K562 (cell line): ENCODE data around the gene KIAA1958. TPM values are rescaled to one million over a fixed set of nuclear protein-coding genes. Genes with fewer than 3 reads are reported as not detected.

Experiments used
- ATAC-seq: fragments of 200-7000 bp; cut with Tn5 transposase; 3 replicates; pipeline ENCODE4 v1.9.1; 2020; ENCODE audit warnings: moderate library complexity
- BruUV-seq: library from RNA; stranded (reverse); fragments of 400-500 nt; replicated peaks from 2 replicates; lab custom pipeline; 2021; lab: Mats Ljungman, UMichigan
- CTCF ChIA-PET: fragments of 300-600 bp; formaldehyde crosslinking; extraction: SDS; loops from one replicate; lab custom pipeline; 2021; ENCODE audit warnings: low intra/inter-chr PET ratio; lab: Yijun Ruan, JAX
- POLR2A ChIA-PET: fragments of 300-600, 350-650 bp; sonication (Branson Sonifier 250); formaldehyde crosslinking; extraction: SDS; loops from one replicate; lab custom pipeline; 2021; ENCODE audit warnings: antibody characterized with exemption, inconsistent platforms; lab: Yijun Ruan, JAX
- DNase-seq, 4 experiments: peaks; one replicate each; pipeline versions ENCODE4 v3.0.0 to v3.0.0-alpha.2; 2011 to 2018; ENCODE audit warnings: low spot score in 3 of 4, mixed read lengths in 3 of 4; ENCODE audit errors: extremely low read depth in 1 of 4
- FAIRE-seq: peaks from 2 replicates; lab custom pipeline; 2011; peaks lifted over from hg19 to GRCh38; lab: Jason Lieb, UNC
- H2AFZ ChIP-seq: 2 replicates; pipeline ENCODE4 v1.6.0; 2011; ENCODE audit warnings: low read depth, low read length, control low read depth, inconsistent platforms
- H3K27ac ChIP-seq: fragments of 200-600 bp; 3 replicates; pipeline ENCODE4 v1.8.0; 2011; ENCODE audit warnings: low read depth, mild to moderate bottlenecking, control low read depth, inconsistent platforms, low read length, moderate library complexity, mixed read lengths; ENCODE audit errors: extremely low read depth
- H3K27me3 ChIP-seq, 2 experiments: fragments of 300-600 bp in 1 of 2; 2 replicates in 1 of 2; 3 replicates in 1 of 2; pipeline versions ENCODE4 v1.6.0 to v1.8.0; 2011; ENCODE audit warnings: inconsistent platforms in 2 of 2, low read length in 2 of 2, mild to moderate bottlenecking in 1 of 2, mixed read lengths in 1 of 2, moderate library complexity in 1 of 2; ENCODE audit not compliant: control insufficient read depth in 2 of 2, insufficient read depth in 2 of 2
- H3K36me3 ChIP-seq: fragments of 300-600 bp; 3 replicates; pipeline ENCODE4 v1.8.0; 2011; ENCODE audit warnings: mild to moderate bottlenecking, low read length, inconsistent platforms; ENCODE audit not compliant: control insufficient read depth, insufficient read depth
- H3K4me1 ChIP-seq, 2 experiments: fragments of 200-600 bp in 1 of 2; replicated peaks in 1 of 2; 2 replicates in 1 of 2; 3 replicates in 1 of 2; pipeline versions ENCODE4 v1.5.1 to v1.8.0; 2011; ENCODE audit warnings: inconsistent platforms in 2 of 2, low read length in 2 of 2, mild to moderate bottlenecking in 1 of 2, mixed read lengths in 1 of 2, moderate library complexity in 1 of 2; ENCODE audit not compliant: control insufficient read depth in 2 of 2, insufficient read depth in 2 of 2
- H3K4me2 ChIP-seq: 2 replicates; pipeline ENCODE4 v1.6.1; 2011; ENCODE audit warnings: low read length, control low read depth, inconsistent platforms, mixed read lengths; ENCODE audit not compliant: insufficient read depth
- H3K4me3 ChIP-seq: fragments of 200-600 bp; sonication (generic), shearing (Covaris generic); 2 replicates; pipeline ENCODE4 v1.5.1; 2016; ENCODE audit warnings: control low read depth, inconsistent platforms
- H3K79me2 ChIP-seq: fragments of 200-600 bp; 3 replicates; pipeline ENCODE4 v1.8.0; 2011; ENCODE audit warnings: low read length, inconsistent platforms; ENCODE audit not compliant: control insufficient read depth, insufficient read depth
- H3K9ac ChIP-seq, 2 experiments: 2 replicates each; pipeline versions ENCODE4 v1.6.0 to v1.6.1; 2011; ENCODE audit warnings: low read depth in 2 of 2, low read length in 2 of 2, control low read depth in 1 of 2, inconsistent platforms in 1 of 2, mild to moderate bottlenecking in 1 of 2, mixed read lengths in 1 of 2; ENCODE audit not compliant: insufficient read depth in 1 of 2
- H3K9me1 ChIP-seq: one replicate; pipeline ENCODE4 v1.6.0; 2011; ENCODE audit warnings: inconsistent platforms, mild to moderate bottlenecking, low read length, moderate library complexity; ENCODE audit not compliant: control insufficient read depth, insufficient read depth
- H3K9me3 ChIP-seq: replicated peaks from 2 replicates; pipeline ENCODE4 v1.5.1; 2011; ENCODE audit warnings: low read depth, low read length, inconsistent platforms; ENCODE audit not compliant: control insufficient read depth, insufficient read depth
- H4K20me1 ChIP-seq: replicated peaks from 2 replicates; pipeline ENCODE4 v1.6.1; 2011; ENCODE audit warnings: low read length, inconsistent platforms, mixed read lengths; ENCODE audit not compliant: control insufficient read depth, insufficient read depth
- C11orf30 ChIP-seq: fragments of 450-650 bp; IDR thresholded peaks from 2 replicates; pipeline ENCODE4 v1.6.1; 2016; ENCODE audit warnings: low read depth, mild to moderate bottlenecking
- FOSL1 ChIP-seq: fragments of 200-800 bp; sonication (Bioruptor generic); conservative IDR thresholded peaks from 2 replicates; pipeline ENCODE4 v1.6.1; 2016; ENCODE audit warnings: missing genetic modification characterization, missing compliant biosample characterization
- HDAC8 ChIP-seq: fragments of 450-650 bp; IDR thresholded peaks from 2 replicates; pipeline ENCODE4 v1.6.1; 2016; ENCODE audit warnings: mild to moderate bottlenecking, missing genetic modification characterization, moderate library complexity, missing compliant biosample characterization
- HLTF ChIP-seq: fragments of 450-650 bp; IDR thresholded peaks from 2 replicates; pipeline ENCODE4 v1.6.1; 2016
- HNRNPLL ChIP-seq: fragments of 200-400 bp; formaldehyde crosslinking; IDR thresholded peaks from 2 replicates; pipeline ENCODE4 v1.6.1; 2017; ENCODE audit warnings: low read length, low read depth, mild to moderate bottlenecking; ENCODE audit not compliant: poor library complexity, severe bottlenecking
- ILK ChIP-seq: fragments of 450-650 bp; IDR thresholded peaks from 2 replicates; pipeline ENCODE4 v1.6.1; 2016; ENCODE audit warnings: missing genetic modification characterization, low read depth, mild to moderate bottlenecking, missing compliant biosample characterization, moderate library complexity, borderline replicate concordance
- JUND ChIP-seq, 2 experiments: IDR thresholded peaks; 2 replicates in 1 of 2; 3 replicates in 1 of 2; pipeline ENCODE4 v1.6.1; 2011; ENCODE audit warnings: borderline replicate concordance in 2 of 2, low read depth in 2 of 2, low read length in 2 of 2, improper control_type of control experiment in 1 of 2, missing biosample characterization in 1 of 2, missing genetic modification characterization in 1 of 2, missing genetic modification reagents in 1 of 2
- MTA3 ChIP-seq: fragments of 450-650 bp; formaldehyde crosslinking; IDR thresholded peaks from 2 replicates; pipeline ENCODE4 v1.6.1; 2017; ENCODE audit warnings: mild to moderate bottlenecking, borderline replicate concordance
- NBN ChIP-seq: fragments of 450-650 bp; IDR thresholded peaks from 2 replicates; pipeline ENCODE4 v1.6.1; 2016; ENCODE audit warnings: low read depth, mild to moderate bottlenecking
- SMARCA4 ChIP-seq: fragments of 450-650 bp; IDR thresholded peaks from 2 replicates; pipeline ENCODE4 v1.6.1; 2016
- STAT5B ChIP-seq: fragments of 250-450 bp; sonication (Bioruptor Pico); IDR thresholded peaks from 2 replicates; pipeline ENCODE4 v1.8.0; 2021; ENCODE audit warnings: mild to moderate bottlenecking, inconsistent platforms
- ZNF3 ChIP-seq: fragments of 250-450 bp; sonication (Bioruptor Pico); IDR thresholded peaks from 2 replicates; pipeline ENCODE4 v1.5.0; 2021; ENCODE audit warnings: mild to moderate bottlenecking, moderate library complexity
- ZNF316 ChIP-seq: fragments of 450-650 bp; IDR thresholded peaks from 2 replicates; pipeline ENCODE4 v1.6.1; 2016
- ZNF57 ChIP-seq: fragments of 450-650 bp; formaldehyde crosslinking; IDR thresholded peaks from 2 replicates; pipeline ENCODE4 v1.4.0; 2020; ENCODE audit warnings: mild to moderate bottlenecking, moderate library complexity
- WGBS: fragments of 100-300 bp; shearing (Covaris generic); methylation state at CpG from one replicate; pipeline ENCODE4 v1.1.6; 2016; ENCODE audit warnings: low coverage, mixed read lengths; ENCODE audit not compliant: insufficient coverage; ENCODE audit errors: missing lambda C conversion rate; 5-methylcytosine and 5-hydroxymethylcytosine counted together
- in situ Hi-C: fragments of 300-500 bp; cut with MboI; formaldehyde crosslinking; loops from 4 replicates; pipeline ENCODE4 v1.15.0; 2018; ENCODE audit warnings: inconsistent platforms, mixed read lengths
- intact Hi-C: fragments of 100-400 bp; cut with micrococcal nuclease; formaldehyde crosslinking; loops from 2 replicates; pipeline ENCODE4 v1.14.2; 2022
- polyA plus RNA-seq, 8 experiments: library from polyadenylated mRNA; depleted of rRNA in 4 of 8; stranded (reverse) in 5 of 8; unstranded in 3 of 8; fragments of >200 nt; fragmentation: Nextera tagmentation in 2 of 8; fragmentation: Illumina TruSeq in 1 of 8; extraction: Ambion mirVana in 2 of 8; extraction: Trizol in 1 of 8; gene quantifications; 2 replicates each; pipeline versions ENCODE4 v1.2.1 to v1.2.3, GENCODE V29; 2011 to 2014; ENCODE audit warnings: inconsistent platforms in 1 of 8, missing spikeins in 1 of 8
- total RNA-seq, 7 experiments: library from RNA; depleted of rRNA in 6 of 7; stranded (reverse); fragments of >200 nt in 6 of 7; fragmentation: Illumina TruSeq in 2 of 7; extraction: Trizol in 2 of 7; gene quantifications; 2 replicates each; pipeline versions ENCODE4 v1.2.1 to v1.2.3, GENCODE V29; 2011 to 2021; ENCODE audit warnings: low replicate concordance in 1 of 7
- TF ChIP-seq, protein P1 (sequence below), 2 experiments: fragments of 450-650 bp in 1 of 2; sonication (generic) in 1 of 2; formaldehyde crosslinking in 1 of 2; IDR thresholded peaks in 1 of 2; conservative IDR thresholded peaks in 1 of 2; 2 replicates each; pipeline versions ENCODE4 v1.6.1 to v1.8.1; 2016 to 2023; ENCODE audit warnings: mild to moderate bottlenecking in 2 of 2, moderate library complexity in 2 of 2, inconsistent platforms in 1 of 2, missing genetic modification reagents in 1 of 2

KIAA1958 gene
- total and polyA plus RNA-seq, 9 of the 15 experiments (the other 6 are each of a cell fraction or from before 2014, with no cell fraction given) = 1.1 to 16.0 (median 10.1) TPM

DNA sequence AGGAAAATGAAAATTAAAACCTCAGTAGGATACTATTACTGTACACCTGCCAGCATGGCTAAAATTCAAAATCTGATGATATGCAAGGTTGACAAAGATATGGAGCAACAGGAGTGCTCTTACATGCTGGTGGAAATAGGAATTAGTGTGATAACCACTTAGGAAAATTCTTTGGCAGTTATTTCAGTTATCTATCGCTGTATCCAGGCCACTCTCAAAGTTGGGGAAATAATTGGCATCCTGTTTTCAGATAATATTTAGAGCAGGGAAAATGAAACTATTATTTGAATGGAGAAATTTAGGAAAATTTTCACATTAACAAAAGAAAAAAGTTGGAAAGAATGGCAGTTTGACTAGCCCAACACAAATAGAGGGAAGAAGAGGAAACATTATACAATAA, 50.9 kb downstream of the KIAA1958 start:
- ChIA-PET CTCF (no interaction called here), POLR2A (interaction anchor here (1.0 kb wide), 1 partner anchor 17 kb away, joined by 3 read pairs; no protein-coding TSS in a partner anchor)
- no peak for ATAC-seq
- Histone ChIP-seq H3K4me1 (peaks cover 10 to 13% of the 10 kb centered on the region in 2 experiments), H3K9me1 (no peaks in the 10 kb centered on the region), H3K27me3 (no peaks in the 10 kb centered on the region), H3K9ac (no peak overlapping the region), H3K36me3 (no peaks in the 10 kb centered on the region), H3K79me2 (peaks cover 29% of the 10 kb centered on the region), H4K20me1 (no peaks in the 10 kb centered on the region), H3K9me3 (no peaks in the 10 kb centered on the region), H3K4me2 (no peak overlapping the region), H2AFZ (no peak overlapping the region), H3K27ac (no peak overlapping the region), H3K4me3 (no peak overlapping the region)
- no peak for DNase-seq
- FAIRE-seq = no peak
- TF ChIP-seq MTA3 = no peak
- intact Hi-C loops (no loop called here), in situ Hi-C loops (no loop called here)
- 58% methylated on average over 1 of the region's 1 CpG for WGBS
- no TSS peak for BruUV-seq

DNA sequence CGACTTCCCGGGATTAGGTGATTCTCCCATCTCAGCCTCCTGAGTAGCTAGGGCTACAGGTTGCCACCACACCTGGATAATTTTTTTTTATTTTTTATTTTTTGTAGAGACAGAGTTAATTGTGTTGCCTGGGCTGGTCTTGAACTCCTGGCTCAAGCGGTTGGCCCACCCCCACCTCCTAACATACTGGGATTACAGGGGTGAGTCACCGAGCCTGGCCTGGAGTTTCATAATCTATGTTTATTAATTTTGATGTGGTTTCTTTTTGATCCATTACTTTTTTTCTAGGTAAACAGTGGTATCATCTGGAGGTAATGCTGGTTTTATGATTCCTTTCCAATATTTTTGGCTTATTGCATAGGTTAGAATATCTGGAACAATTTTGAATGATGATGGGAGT, 54.2 kb downstream of the KIAA1958 start:
- Histone ChIP-seq H3K27ac (no peak overlapping the region; the same call in 2 of the 3 replicates), H3K9me3 (no peaks in the 10 kb centered on the region), H3K4me1 (peaks cover 10 to 38% of the 10 kb centered on the region in 2 experiments), H3K79me2 (peaks cover 48% of the 10 kb centered on the region), H3K9me1 (no peaks in the 10 kb centered on the region), H2AFZ (no peak overlapping the region), H3K4me2 (no peak overlapping the region), H4K20me1 (no peaks in the 10 kb centered on the region), H3K9ac (no peak overlapping the region), H3K36me3 (no peaks in the 10 kb centered on the region), H3K4me3 (no peak overlapping the region), H3K27me3 (no peaks in the 10 kb centered on the region)
- no peak for FAIRE-seq
- intact Hi-C loops (no loop called here), in situ Hi-C loops (no loop called here)
- DNase-seq = peak in 1 of 4 experiments; percentile 30
- CTCF ChIA-PET = no interaction called here
- peak; percentile 23; the same call in 2 of the 3 replicates for ATAC-seq
- WGBS = 69% methylated on average over 4 of the region's 4 CpGs
- POLR2A ChIA-PET = interaction anchor here (1.6 kb wide), 1 partner anchor 8 kb away, joined by 3 read pairs; no protein-coding TSS in a partner anchor
- BruUV-seq = no TSS peak
- peak; percentile 29; the same call in 1 of the 2 replicates for TF ChIP-seq FOSL1 (tag)
- TF ChIP-seq ZNF57 (CRISPR knock-in tag) = no peak
- no peak for TF ChIP-seq SMARCA4
- TF ChIP-seq STAT5B (CRISPR knock-in tag) = no peak
- TF ChIP-seq HNRNPLL = no peak
- no peak for TF ChIP-seq HDAC8 (tag)
- TF ChIP-seq, protein P1, sequence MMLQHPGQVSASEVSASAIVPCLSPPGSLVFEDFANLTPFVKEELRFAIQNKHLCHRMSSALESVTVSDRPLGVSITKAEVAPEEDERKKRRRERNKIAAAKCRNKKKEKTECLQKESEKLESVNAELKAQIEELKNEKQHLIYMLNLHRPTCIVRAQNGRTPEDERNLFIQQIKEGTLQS (IDR thresholded peaks at IDR 0.05) = peak; percentile 61; the same call in 1 of the 2 replicates
- TF ChIP-seq, protein P1 (CRISPR knock-in tag; conservative IDR thresholded peaks at IDR 0.05) = no peak
- no peak for TF ChIP-seq HLTF
- TF ChIP-seq JUND (IDR thresholded peaks at IDR 0.05; ENCODE audit: borderline replicate concordance, low read depth, low read length) = peak; percentile 57; the same call in 1 of the 2 replicates
- TF ChIP-seq JUND (tag; IDR thresholded peaks at IDR 0.05; ENCODE audit: borderline replicate concordance, low read depth, low read length) = no peak; the same call in 2 of the 3 replicates
- 0 out of 2 replicates have a peak, but pooled peaks have one; percentile 20 for TF ChIP-seq NBN
- no peak for TF ChIP-seq C11orf30
- no peak for TF ChIP-seq ILK (tag)
- no peak for TF ChIP-seq ZNF316
- TF ChIP-seq ZNF3 = no peak
